A549 (cell line): Measurements from ENCODE around the gene PRC1. TPM values are rescaled to one million over a fixed set of nuclear protein-coding genes. Genes with fewer than 3 reads are reported as not detected.

Source experiments
- ATAC-seq, 2 experiments: fragments of 200-7000 bp in 1 of 2; fragments of >200 bp in 1 of 2; cut with Nextera tagmentation in 1 of 2; cut with Tn5 transposase in 1 of 2; 3 replicates each; pipeline versions ENCODE4 v1.8.0 to v1.9.1; 2018 to 2020; ENCODE audit warnings: mild to moderate bottlenecking in 1 of 2, moderate library complexity in 1 of 2
- CTCF ChIA-PET: fragments of 300-600 bp; sonication (Branson Sonifier 250); formaldehyde crosslinking; extraction: SDS; loops from one replicate; lab custom pipeline; 2021; ENCODE audit warnings: antibody characterized with exemption, inconsistent platforms; lab: Yijun Ruan, JAX
- POLR2A ChIA-PET: fragments of 350-600 bp; formaldehyde crosslinking; extraction: SDS; loops from one replicate; lab custom pipeline; 2021; ENCODE audit warnings: antibody characterized with exemption, inconsistent platforms; lab: Yijun Ruan, JAX
- DNase-seq, 2 experiments: peaks; one replicate each; pipeline versions ENCODE4 v3.0.0 to v3.0.0-alpha.2; 2011 to 2016; ENCODE audit warnings: low read depth in 1 of 2, low spot score in 1 of 2
- FAIRE-seq: peaks from 2 replicates; lab custom pipeline; 2011; peaks lifted over from hg19 to GRCh38; lab: Jason Lieb, UNC
- H3K27ac ChIP-seq, 2 experiments: fragments of >200 bp; sonication (Bioruptor Twin); formaldehyde crosslinking; 3 replicates each; pipeline ENCODE4 v1.5.1; 2016 to 2017
- H3K4me1 ChIP-seq: fragments of >200 bp; sonication (Bioruptor Twin); formaldehyde crosslinking; 3 replicates; pipeline ENCODE4 v1.6.1; 2016
- H3K4me2 ChIP-seq: fragments of >200 bp; sonication (Bioruptor Twin); formaldehyde crosslinking; 3 replicates; pipeline ENCODE4 v1.6.1; 2016
- H3K4me3 ChIP-seq: fragments of >200 bp; sonication (Bioruptor Twin); formaldehyde crosslinking; 3 replicates; pipeline ENCODE4 v1.5.1; 2016
- H3K9me3 ChIP-seq: fragments of >200 bp; sonication (Bioruptor Twin); formaldehyde crosslinking; 3 replicates; pipeline ENCODE4 v1.6.1; 2016
- BCL3 ChIP-seq: fragments of >200 bp; sonication (Bioruptor Twin); formaldehyde crosslinking; IDR thresholded peaks from 3 replicates; pipeline ENCODE4 v1.6.1; 2016
- BHLHE40 ChIP-seq: IDR thresholded peaks from 2 replicates; pipeline ENCODE4 v1.6.1; 2012; ENCODE audit warnings: low read depth, low read length, inconsistent platforms
- CBX2 ChIP-seq: fragments of 200-600 bp; sonication (generic); IDR thresholded peaks from 2 replicates; pipeline ENCODE4 v1.6.1; 2016; ENCODE audit warnings: low read depth, mild to moderate bottlenecking, borderline replicate concordance
- CBX8 ChIP-seq: fragments of 200-600 bp; sonication (generic); IDR thresholded peaks from 2 replicates; pipeline ENCODE4 v1.6.1; 2016
- CHD4 ChIP-seq: fragments of 200-600 bp; sonication (generic); IDR thresholded peaks from 2 replicates; pipeline ENCODE4 v1.6.1; 2016; ENCODE audit warnings: antibody characterized with exemption, mild to moderate bottlenecking, borderline replicate concordance
- CTCF ChIP-seq: fragments of >200 bp; sonication (Bioruptor Twin); formaldehyde crosslinking; IDR thresholded peaks from 3 replicates; pipeline ENCODE4 v1.5.1; 2016
- E2F6 ChIP-seq: IDR thresholded peaks from 2 replicates; pipeline ENCODE4 v1.6.1; 2012; ENCODE audit warnings: low read depth, borderline replicate concordance
- ELK1 ChIP-seq: fragments of 150-350 bp; IDR thresholded peaks from 2 replicates; pipeline ENCODE4 v1.6.1; 2014; ENCODE audit warnings: low read depth, mild to moderate bottlenecking, low read length
- ESRRA ChIP-seq: fragments of 150-350 bp; IDR thresholded peaks from 2 replicates; pipeline ENCODE4 v1.6.1; 2014; ENCODE audit warnings: mild to moderate bottlenecking, low read length, borderline replicate concordance
- FOSB ChIP-seq: fragments of 250-450 bp; sonication (Bioruptor Pico); IDR thresholded peaks from 2 replicates; pipeline ENCODE4 v1.5.0; 2020; ENCODE audit warnings: mild to moderate bottlenecking, moderate library complexity
- GATA3 ChIP-seq: IDR thresholded peaks from 2 replicates; pipeline ENCODE4 v1.6.1; 2012; ENCODE audit warnings: borderline replicate concordance
- HDAC2 ChIP-seq: fragments of 200-600 bp; sonication (generic); IDR thresholded peaks from 2 replicates; pipeline ENCODE4 v1.6.1; 2016
- HES2 ChIP-seq: fragments of >200 bp; sonication (Bioruptor Twin); formaldehyde crosslinking; IDR thresholded peaks from 2 replicates; pipeline ENCODE4 v1.6.1; 2016
- HOXB13 ChIP-seq: fragments of 250-450 bp; sonication (Bioruptor Pico); IDR thresholded peaks from 2 replicates; pipeline ENCODE4 v1.5.0; 2020; ENCODE audit warnings: low read depth, mild to moderate bottlenecking, moderate library complexity
- JUNB ChIP-seq: fragments of >200 bp; sonication (Bioruptor Twin); formaldehyde crosslinking; IDR thresholded peaks from 2 replicates; pipeline ENCODE4 v1.6.1; 2016
- MAFK ChIP-seq: fragments of 450-650 bp; IDR thresholded peaks from 2 replicates; pipeline ENCODE4 v1.6.1; 2014; ENCODE audit not compliant: partially characterized antibody
- MAZ ChIP-seq: fragments of 150-350 bp; IDR thresholded peaks from 2 replicates; pipeline ENCODE4 v1.6.1; 2014; ENCODE audit warnings: antibody characterized with exemption, low read depth, low read length, borderline replicate concordance
- MYC ChIP-seq: IDR thresholded peaks from 2 replicates; pipeline ENCODE4 v1.6.1; 2012; ENCODE audit warnings: mild to moderate bottlenecking, inconsistent platforms, low read length, improper control_type of control experiment, borderline replicate concordance
- NFE2L2 ChIP-seq: fragments of 150-350 bp; conservative IDR thresholded peaks from 2 replicates; pipeline ENCODE4 v1.6.1; 2014; ENCODE audit warnings: low read length
- NPAS2 ChIP-seq: fragments of 250-450 bp; sonication (Bioruptor Pico); IDR thresholded peaks from 2 replicates; pipeline ENCODE4 v1.8.0; 2022; ENCODE audit warnings: mild to moderate bottlenecking, moderate library complexity, borderline replicate concordance
- NR3C1 ChIP-seq: fragments of >200 bp; sonication (Bioruptor Twin); formaldehyde crosslinking; IDR thresholded peaks from 3 replicates; pipeline ENCODE4 v1.6.1; 2017
- PHF8 ChIP-seq: fragments of 200-600 bp; sonication (generic); IDR thresholded peaks from 2 replicates; pipeline ENCODE4 v1.6.1; 2016; ENCODE audit warnings: low read depth, mild to moderate bottlenecking, antibody characterized with exemption, moderate library complexity, borderline replicate concordance
- RCOR1 ChIP-seq: fragments of 150-350 bp; IDR thresholded peaks from 2 replicates; pipeline ENCODE4 v1.6.1; 2014; ENCODE audit warnings: antibody characterized with exemption, low read length, low read depth
- RFX5 ChIP-seq: fragments of 450-650 bp; IDR thresholded peaks from 2 replicates; pipeline ENCODE4 v1.7.1; 2014; ENCODE audit warnings: antibody characterized with exemption, mild to moderate bottlenecking, moderate library complexity
- TFCP2L1 ChIP-seq: fragments of 250-450 bp; sonication (Bioruptor Pico); IDR thresholded peaks from 2 replicates; pipeline ENCODE4 v1.5.0; 2021; ENCODE audit warnings: mild to moderate bottlenecking
- TP53 ChIP-seq: fragments of 250-450 bp; sonication (Bioruptor Pico); IDR thresholded peaks from 2 replicates; pipeline ENCODE4 v1.5.0; 2021; ENCODE audit warnings: mild to moderate bottlenecking, moderate library complexity
- ZC3H11A ChIP-seq: fragments of 450-650 bp; IDR thresholded peaks from 2 replicates; pipeline ENCODE4 v1.6.1; 2014; ENCODE audit warnings: antibody characterized with exemption, mild to moderate bottlenecking
- ZNF302 ChIP-seq: fragments of 250-450 bp; sonication (Bioruptor Pico); IDR thresholded peaks from 2 replicates; pipeline ENCODE4 v1.9.0; 2021; ENCODE audit warnings: inconsistent platforms, mild to moderate bottlenecking, moderate library complexity
- WGBS: methylation state at CpG from one replicate; pipeline ENCODE4 v1.1.6; 2017; ENCODE audit errors: missing lambda C conversion rate; 5-methylcytosine and 5-hydroxymethylcytosine counted together
- polyA plus RNA-seq, 4 experiments: library from polyadenylated mRNA; depleted of rRNA in 3 of 4; stranded (reverse); fragments of >200 nt; fragmentation: RNase III in 1 of 4; extraction: RNeasy Plus Mini Kit Qiagen cat#74134 plus additional on column Dnase treatment in 1 of 4; gene quantifications; 2 replicates in 3 of 4; 3 replicates in 1 of 4; pipeline ENCODE4 v1.2.3, GENCODE V29; 2011 to 2017

The PRC1 gene
- polyA plus RNA-seq, 2 of the 4 experiments (the other 2 are of a cell fraction) = 303 to 426 TPM

- no peak for TF ChIP-seq MYC
- no peak for TF ChIP-seq RFX5
- TF ChIP-seq RCOR1 = no peak
- TF ChIP-seq BHLHE40 = no peak
- no peak for TF ChIP-seq MAZ
- TF ChIP-seq MAFK = peak; percentile 50
- FAIRE-seq = no peak
- no peak overlapping the region for H3K27ac ChIP-seq
- H3K4me3 ChIP-seq = no peak overlapping the region
- H3K9me3 ChIP-seq = no peaks in the 10 kb centered on the region
- ATAC-seq = no peak
- WGBS = 92% methylated on average over 5 of the region's 5 CpGs
- POLR2A ChIA-PET = no interaction called here
- H3K4me2 ChIP-seq = no peak overlapping the region
- peaks cover 16% of the 10 kb centered on the region for H3K4me1 ChIP-seq
- no peak for DNase-seq
- CTCF ChIA-PET = interaction anchor here (1.6 to 16.4 kb wide), 2 partner anchors 14 to 35 kb away, joined by 4 to 536 read pairs; partner anchors contain the start of genes MAN2A2 and RCCD1
Measured at GRCh38 chr15:90938261-90938660, 56.1 kb downstream of the PRC1 start.

- ATAC-seq = no peak
- POLR2A ChIA-PET = no interaction called here
- TF ChIP-seq BHLHE40 = no peak
- TF ChIP-seq CHD4 = no peak
- no peak for TF ChIP-seq HES2
- no peak for TF ChIP-seq RCOR1
- CTCF ChIA-PET = interaction anchor here (0.5 to 16.4 kb wide), 6 partner anchors 14 to 469 kb away, joined by 3 to 536 read pairs (median 8); partner anchors contain the start of genes MAN2A2 and RCCD1
- Histone ChIP-seq H3K9me3 (no peaks in the 10 kb centered on the region), H3K27ac (no peak overlapping the region), H3K4me3 (no peak overlapping the region), H3K4me1 (peaks cover 19% of the 10 kb centered on the region), H3K4me2 (peak overlapping the region; percentile 94)
- no peak for DNase-seq
- WGBS = 78% methylated on average over 1 of the region's 1 CpG
- FAIRE-seq = no peak
Measured at GRCh38 chr15:90936823-90937222, 57.5 kb downstream of the PRC1 start.

GRCh38 chr15:90934949-90935751, 59.2 kb downstream of the PRC1 start, which contains the start of gene UNC45A:
Gene UNC45A, plus strand, starts transcription at chr15:90935285. Its CDS starts 40 bp downstream, at chr15:90935325.
- FAIRE-seq (no peak), ATAC-seq (peak; percentile 62 to 81), DNase-seq (peak; percentile 88 to 95)
- Histone ChIP-seq H3K9me3 (no peaks in the 10 kb centered on the region), H3K27ac (peak within 1 kb of the TSS; percentile 82 to 91), H3K4me2 (peak within 1 kb of the TSS; percentile 94), H3K4me3 (peak within 1 kb of the TSS; percentile 73), H3K4me1 (peaks cover 30% of the 10 kb centered on the region)
- WGBS = under 1% methylated on average over 36 of the region's 65 CpGs
- CTCF ChIA-PET = interaction anchor here (0.6 to 16.4 kb wide), 34 partner anchors 12 to 624 kb away, joined by 3 to 536 read pairs (median 9); partner anchors contain the start of genes FES, FURIN, MAN2A2 and RCCD1
- POLR2A ChIA-PET = interaction anchor here (0.8 to 2.3 kb wide), 4 partner anchors 9 to 19 kb away, joined by 4 to 11 read pairs (median 4); partner anchors contain the start of gene RCCD1
- TF ChIP-seq TP53 (no peak), GATA3 (no peak), FOSB (CRISPR knock-in tag) (no peak), HOXB13 (no peak), NFE2L2 (no peak), ZC3H11A (no peak), NR3C1 (no peak), MAZ (no peak), HDAC2 (no peak), BHLHE40 (peak; percentile 29; the same call in 1 of the 2 replicates), E2F6 (0 out of 2 replicates have a peak, but pooled peaks have one; percentile 16), JUNB (no peak), CTCF (no peak), CBX8 (no peak), TFCP2L1 (CRISPR knock-in tag) (no peak), CBX2 (no peak), PHF8 (peak; percentile 41), BCL3 (peak; percentile 58; the same call in 1 of the 3 replicates), ZNF302 (no peak), NPAS2 (CRISPR knock-in tag) (no peak), ELK1 (no peak), ESRRA (no peak), RCOR1 (no peak)
